Eye (tissue), 1 donor: ENCODE measurements around the gene OR1A1.
"Not testable (repeated sequence)": the region's sequence is repeated elsewhere in the genome, so short reads cannot be mapped to it uniquely, and the experiment has no call there.

Experiments used
- DNase-seq: peaks from one replicate; pipeline ENCODE4 v3.0.0-alpha.2; 2015

OR1A1 gene

GRCh38 chr17:3207367-3207766 is at the start of gene OR1A1:
Gene OR1A1, plus strand, starts transcription at chr17:3207667. Its CDS starts 7,954 bp downstream, at chr17:3215621.
- DNase-seq = no peak

- DNase-seq = no peak
Measured at GRCh38 chr17:3167574-3167973, 39.9 kb upstream of the OR1A1 start.

- no peak for DNase-seq
Measured at GRCh38 chr17:3189961-3190360, 17.5 kb upstream of the OR1A1 start.

- no peak for DNase-seq
Measured at GRCh38 chr17:3197219-3197618, 10.2 kb upstream of the OR1A1 start, which contains the start of gene OR1A2. Gene OR1A2, plus strand, starts transcription at chr17:3197519. Its CDS starts 0 bp downstream, at chr17:3197519.

- DNase-seq = no peak
Measured at GRCh38 chr17:3208484-3208883, 1.0 kb downstream of the OR1A1 start.

GRCh38 chr17:3213001-3213400 is 5.5 kb downstream of the OR1A1 start:
- DNase-seq = no peak

- no peak for DNase-seq
Measured at GRCh38 chr17:3213587-3213986, 6.1 kb downstream of the OR1A1 start.

GRCh38 chr17:3219978-3220377 is 12.5 kb downstream of the OR1A1 start:
- DNase-seq = not testable (repeated sequence)

GRCh38 chr17:3221850-3222249 is 14.4 kb downstream of the OR1A1 start:
- DNase-seq = no peak

GRCh38 chr17:3222505-3222904 is 15.0 kb downstream of the OR1A1 start:
- no peak for DNase-seq

GRCh38 chr17:3224721-3225352 is 17.4 kb downstream of the OR1A1 start:
- DNase-seq = not testable (repeated sequence)

GRCh38 chr17:3232300-3232699 is 24.8 kb downstream of the OR1A1 start:
- not testable (repeated sequence) for DNase-seq

- DNase-seq = not testable (repeated sequence)
Measured at GRCh38 chr17:3238685-3239084, 31.2 kb downstream of the OR1A1 start.

- DNase-seq = not testable (repeated sequence)
Measured at GRCh38 chr17:3241044-3241443, 33.6 kb downstream of the OR1A1 start.

GRCh38 chr17:3244841-3245240 is 37.4 kb downstream of the OR1A1 start:
- DNase-seq = not testable (repeated sequence)

GRCh38 chr17:3249013-3249412 is 41.5 kb downstream of the OR1A1 start:
- not testable (repeated sequence) for DNase-seq

GRCh38 chr17:3256575-3256974 is 49.1 kb downstream of the OR1A1 start:
- no peak for DNase-seq

GRCh38 chr17:3260163-3260562 is 52.7 kb downstream of the OR1A1 start:
- DNase-seq = no peak

GRCh38 chr17:3260600-3260999 is 53.1 kb downstream of the OR1A1 start:
- no peak for DNase-seq
